Neural progenitor cell (in vitro differentiated cells): ENCODE results near the gene WIZ. TPM values are rescaled to one million over a fixed set of nuclear protein-coding genes. Genes with fewer than 3 reads are reported as not detected.
"Not testable (repeated sequence)": the region's sequence is repeated elsewhere in the genome, so short reads cannot be mapped to it uniquely, and the experiment has no call there.

Experiments
- DNase-seq: peaks from one replicate; pipeline ENCODE4 v3.0.0-alpha.2; 2016; ENCODE audit warnings: low spot score
- H2AFZ ChIP-seq: fragments of 200-600 bp; sonication (generic); replicated peaks from 2 replicates; pipeline ENCODE4 v1.6.1; 2016; ENCODE audit warnings: antibody characterized with exemption
- H3F3A ChIP-seq: fragments of 200-600 bp; sonication (generic); 2 replicates; pipeline ENCODE4 v1.6.1; 2016; ENCODE audit warnings: antibody characterized with exemption, low read depth
- H3K27ac ChIP-seq: fragments of 200-600 bp; sonication (generic); 2 replicates; pipeline ENCODE4 v1.5.1; 2016; ENCODE audit warnings: mild to moderate bottlenecking
- H3K27me3 ChIP-seq: fragments of 200-600 bp; sonication (generic); 2 replicates; pipeline ENCODE4 v1.6.1; 2016; ENCODE audit warnings: mild to moderate bottlenecking, moderate library complexity
- H3K36me3 ChIP-seq: fragments of 200-600 bp; sonication (generic); 2 replicates; pipeline ENCODE4 v1.5.1; 2016
- H3K4me1 ChIP-seq: fragments of 200-600 bp; sonication (generic); 2 replicates; pipeline ENCODE4 v1.6.1; 2016; ENCODE audit warnings: mixed run types
- H3K4me2 ChIP-seq: fragments of 200-600 bp; sonication (generic); 2 replicates; pipeline ENCODE4 v1.6.1; 2016
- H3K4me3 ChIP-seq: fragments of 200-600 bp; sonication (generic); 2 replicates; pipeline ENCODE4 v1.5.1; 2016
- H3K79me2 ChIP-seq: fragments of 200-600 bp; sonication (generic); 2 replicates; pipeline ENCODE4 v1.6.1; 2016; ENCODE audit warnings: low read depth
- H3K9ac ChIP-seq: fragments of 200-600 bp; sonication (generic); 2 replicates; pipeline ENCODE4 v1.6.1; 2016
- H3K9me3 ChIP-seq: fragments of 200-600 bp; sonication (generic); 2 replicates; pipeline ENCODE4 v1.5.1; 2016; ENCODE audit warnings: low read depth
- H4K20me1 ChIP-seq: fragments of 200-600 bp; sonication (generic); 2 replicates; pipeline ENCODE4 v1.6.1; 2016; ENCODE audit warnings: low read depth
- H3K27ac Mint-ChIP-seq: 3 replicates; pipeline ENCODE4 v1.8.0; 2021; ENCODE audit warnings: mixed read lengths
- H3K27me3 Mint-ChIP-seq: 2 replicates; pipeline ENCODE4 v1.8.0; 2022; ENCODE audit warnings: low read depth, mild to moderate bottlenecking, inconsistent platforms, moderate library complexity, mixed read lengths; ENCODE audit not compliant: insufficient read depth
- H3K36me3 Mint-ChIP-seq: 3 replicates; pipeline ENCODE4 v1.8.0; 2021; ENCODE audit warnings: mixed read lengths
- H3K4me1 Mint-ChIP-seq: 3 replicates; pipeline ENCODE4 v1.8.0; 2021; ENCODE audit warnings: mixed read lengths
- H3K4me3 Mint-ChIP-seq: 3 replicates; pipeline ENCODE4 v1.8.0; 2021; ENCODE audit warnings: mild to moderate bottlenecking, moderate library complexity, mixed read lengths
- H3K9me3 Mint-ChIP-seq: 3 replicates; pipeline ENCODE4 v1.8.0; 2020; ENCODE audit warnings: mixed read lengths
- CTCF ChIP-seq: fragments of 200-600 bp; sonication (generic); IDR thresholded peaks from 2 replicates; pipeline ENCODE4 v1.5.1; 2017; ENCODE audit warnings: antibody characterized with exemption, mild to moderate bottlenecking
- EZH2 ChIP-seq: fragments of 200-600 bp; sonication (generic); IDR thresholded peaks from 2 replicates; pipeline ENCODE4 v1.6.1; 2017; ENCODE audit warnings: antibody characterized with exemption, mild to moderate bottlenecking, moderate library complexity
- EZH2phosphoT487 ChIP-seq: fragments of 200-600 bp; sonication (generic); IDR thresholded peaks from 2 replicates; pipeline ENCODE4 v1.6.1; 2017; ENCODE audit warnings: antibody characterized with exemption
- total RNA-seq: library from RNA; depleted of rRNA; stranded (reverse); fragments of >200 nt; gene quantifications from 2 replicates; pipeline ENCODE4 v1.2.3, GENCODE V29; 2015; ENCODE audit warnings: low replicate concordance

The WIZ gene
- total RNA-seq, 1 donor from 2014 or later = 9.1 TPM

GRCh38 chr19:15487038-15487437 lies 37.3 kb upstream of the WIZ start:
- H3K4me1 ChIP-seq = no peaks in the 10 kb centered on the region
- DNase-seq = no peak
- no peaks in the 10 kb centered on the region for H3K4me1 Mint-ChIP-seq
- TF ChIP-seq EZH2 (no peak), CTCF (no peak), EZH2phosphoT487 (no peak)
- no peaks in the 10 kb centered on the region for H4K20me1 ChIP-seq
- H3K27me3 Mint-ChIP-seq = peaks cover 5% of the 10 kb centered on the region
- no peaks in the 10 kb centered on the region for H3K36me3 Mint-ChIP-seq
- H2AFZ ChIP-seq = no peak overlapping the region
- H3K27ac Mint-ChIP-seq = no peak overlapping the region
- no peak overlapping the region for H3K27ac ChIP-seq
- no peak overlapping the region for H3K4me3 ChIP-seq
- no peak overlapping the region for H3K4me2 ChIP-seq
- peaks cover 5% of the 10 kb centered on the region for H3K9me3 ChIP-seq
- peaks cover 8% of the 10 kb centered on the region for H3K9me3 Mint-ChIP-seq
- H3K4me3 Mint-ChIP-seq = no peak overlapping the region
- no peaks in the 10 kb centered on the region for H3K36me3 ChIP-seq
- H3F3A ChIP-seq = no peaks in the 10 kb centered on the region
- H3K79me2 ChIP-seq = no peaks in the 10 kb centered on the region
- no peaks in the 10 kb centered on the region for H3K27me3 ChIP-seq
- no peak overlapping the region for H3K9ac ChIP-seq

- H4K20me1 ChIP-seq, H3K79me2 ChIP-seq, H3K9ac ChIP-seq, DNase-seq, H3K4me3 Mint-ChIP-seq, H3K27ac ChIP-seq, H3K27ac Mint-ChIP-seq, H3K36me3 Mint-ChIP-seq, H3K27me3 ChIP-seq, H3K36me3 ChIP-seq, H3K9me3 ChIP-seq, H3K4me1 ChIP-seq, H3F3A ChIP-seq, H3K4me1 Mint-ChIP-seq, H3K27me3 Mint-ChIP-seq, H3K4me2 ChIP-seq, H3K9me3 Mint-ChIP-seq, H3K4me3 ChIP-seq, H2AFZ ChIP-seq: not testable (repeated sequence)
These were observed 36.0 kb upstream of the WIZ start for GRCh38 chr19:15485768-15486167.

- not testable (repeated sequence) for H3F3A ChIP-seq, H3K27me3 Mint-ChIP-seq, H3K9ac ChIP-seq, H3K9me3 ChIP-seq, H2AFZ ChIP-seq, H3K4me1 ChIP-seq, H3K36me3 ChIP-seq, H3K4me2 ChIP-seq, H3K27ac ChIP-seq, H3K79me2 ChIP-seq, H3K4me3 ChIP-seq, H3K9me3 Mint-ChIP-seq, H3K36me3 Mint-ChIP-seq, H4K20me1 ChIP-seq, H3K27me3 ChIP-seq, DNase-seq, H3K4me3 Mint-ChIP-seq, H3K4me1 Mint-ChIP-seq, H3K27ac Mint-ChIP-seq
These were observed 31.2 kb upstream of the WIZ start for GRCh38 chr19:15480996-15481395.

- Histone ChIP-seq H4K20me1 (no peaks in the 10 kb centered on the region), H3K27me3 (no peaks in the 10 kb centered on the region), H3K4me3 (no peak within 1 kb of the TSS), H3F3A (no peaks in the 10 kb centered on the region), H3K79me2 (no peaks in the 10 kb centered on the region), H3K9me3 (no peaks in the 10 kb centered on the region), H3K9ac (no peak within 1 kb of the TSS), H3K4me2 (no peak within 1 kb of the TSS), H3K27ac (no peak within 1 kb of the TSS), H2AFZ (no peak within 1 kb of the TSS), H3K36me3 (no peaks in the 10 kb centered on the region), H3K4me1 (no peaks in the 10 kb centered on the region)
- H3K9me3 Mint-ChIP-seq = no peaks in the 10 kb centered on the region
- DNase-seq = no peak
- no peaks in the 10 kb centered on the region for H3K36me3 Mint-ChIP-seq
- TF ChIP-seq EZH2phosphoT487 (no peak), EZH2 (no peak), CTCF (no peak)
- no peak within 1 kb of the TSS for H3K27ac Mint-ChIP-seq
- H3K4me3 Mint-ChIP-seq = no peak within 1 kb of the TSS
- no peaks in the 10 kb centered on the region for H3K4me1 Mint-ChIP-seq
- H3K27me3 Mint-ChIP-seq = peaks cover 9% of the 10 kb centered on the region
These were observed 29.9 kb upstream of the WIZ start, which contains the start of gene PGLYRP2 for GRCh38 chr19:15479391-15480345. PGLYRP2 (minus strand) TSS chr19:15479501; CDS start chr19:15479371, 130 bp downstream.
